Endodermal cell (in vitro differentiated cells): Measurements from ENCODE around the gene PPP3CB. TPM values are rescaled to one million over a fixed set of nuclear protein-coding genes. Genes with fewer than 3 reads are reported as not detected.

ENCODE experiments used
- DNase-seq: peaks from one replicate; pipeline ENCODE4 v3.0.0-alpha.2; 2017
- H3K27ac ChIP-seq: 2 replicates; pipeline ENCODE4 v1.5.1; 2013; ENCODE audit warnings: mild to moderate bottlenecking, low read depth, low read length, moderate library complexity
- H3K27me3 ChIP-seq: 2 replicates; pipeline ENCODE4 v1.6.1; 2013; ENCODE audit warnings: mild to moderate bottlenecking, low read length, moderate library complexity; ENCODE audit not compliant: insufficient read depth, control insufficient read depth, poor library complexity, severe bottlenecking
- H3K36me3 ChIP-seq: 2 replicates; pipeline ENCODE4 v1.7.0; 2013; ENCODE audit warnings: mild to moderate bottlenecking, low read length, moderate library complexity; ENCODE audit not compliant: control insufficient read depth, insufficient read depth
- H3K4me1 ChIP-seq: one replicate; pipeline ENCODE4 v1.7.0; 2013; ENCODE audit warnings: low read length; ENCODE audit not compliant: control insufficient read depth, insufficient read depth
- H3K4me3 ChIP-seq: 2 replicates; pipeline ENCODE4 v1.5.1; 2013; ENCODE audit warnings: mild to moderate bottlenecking, low read length, moderate library complexity
- H3K9ac ChIP-seq: 2 replicates; pipeline ENCODE4 v1.6.1; 2013; ENCODE audit warnings: mild to moderate bottlenecking, low read length, moderate library complexity; ENCODE audit not compliant: poor library complexity, severe bottlenecking; ENCODE audit errors: extremely low read depth
- H3K9me3 ChIP-seq: 2 replicates; pipeline ENCODE4 v1.6.1; 2013; ENCODE audit warnings: mild to moderate bottlenecking, low read length, moderate library complexity; ENCODE audit not compliant: control insufficient read depth
- H3K27ac Mint-ChIP-seq: 2 replicates; pipeline ENCODE4 v1.8.0; 2020; ENCODE audit warnings: mixed read lengths
- H3K27me3 Mint-ChIP-seq: 2 replicates; pipeline ENCODE4 v1.8.0; 2021; ENCODE audit warnings: mild to moderate bottlenecking, mixed read lengths; ENCODE audit not compliant: insufficient read depth
- H3K36me3 Mint-ChIP-seq: 2 replicates; pipeline ENCODE4 v1.8.0; 2020; ENCODE audit warnings: low read depth, mixed read lengths
- H3K4me1 Mint-ChIP-seq: 2 replicates; pipeline ENCODE4 v1.8.0; 2020; ENCODE audit warnings: mixed read lengths
- H3K4me3 Mint-ChIP-seq: 2 replicates; pipeline ENCODE4 v1.8.0; 2020; ENCODE audit warnings: mild to moderate bottlenecking, moderate library complexity, mixed read lengths
- H3K9me3 Mint-ChIP-seq: 2 replicates; pipeline ENCODE4 v1.8.0; 2020; ENCODE audit warnings: mild to moderate bottlenecking, mixed read lengths
- WGBS, 2 experiments: methylation state at CpG; one replicate each; pipeline versions ENCODE4 v1.1.5 to v1.1.7; 2013; ENCODE audit warnings: missing lambda C conversion rate in 2 of 2, mixed read lengths in 1 of 2; ENCODE audit not compliant: insufficient coverage in 1 of 2, insufficient read length in 1 of 2; 5-methylcytosine and 5-hydroxymethylcytosine counted together
- long read RNA-seq, 4 experiments: library from polyadenylated mRNA in 2 of 4; library from RNA in 1 of 4; library from capped mRNA in 1 of 4; stranded (forward) in 3 of 4; unstranded in 1 of 4; transcript quantifications; one replicate each; pipeline ENCODE4 v2.0.0, GENCODE V29; 2020 to 2021; ENCODE audit warnings: inconsistent platforms in 1 of 4
- polyA plus RNA-seq, 2 experiments: library from polyadenylated mRNA; stranded (reverse); fragments of 50-300 nt; gene quantifications; one replicate each; pipeline ENCODE4 v1.2.3, GENCODE V29; 2013
- total RNA-seq, 2 donors: library from RNA; stranded (reverse); fragmentation: NEBNext Ultra II Directional in 1 of 2; extraction: Animal tissue kit (Norgen Biotek cat#: 25700) in 1 of 2; gene quantifications; 2 replicates in 1 of 2; 3 replicates in 1 of 2; pipeline ENCODE4 v1.2.1, GENCODE V29; 2021
- TF ChIP-seq, protein P1 (sequence below): fragments of 200-600 bp; sonication (generic); conservative IDR thresholded peaks from 2 replicates; pipeline ENCODE4 v1.5.0; 2021; ENCODE audit warnings: antibody characterized with exemption, mild to moderate bottlenecking

Gene PPP3CB
- 10 to 100 TPM; 39.2 to 40.2 TPM for total RNA-seq
- 48.2 TPM for polyA plus RNA-seq (2013, experiment 1 of 2)
- 44.8 TPM for polyA plus RNA-seq (2013, experiment 2 of 2)
- long read RNA-seq, experiment 1, transcript PPP3CB-204 (14 exons, 3,149 nt): major isoform, 6 of 29 reads
- long read RNA-seq, experiment 1, partial matches to known transcripts: 7 of 29 reads
- long read RNA-seq, experiment 1, other reads (novel, unspliced or antisense): 13 of 29 reads
- long read RNA-seq, experiment 2, transcript PPP3CB-202 (14 exons, 3,501 nt): major isoform, 7 of 33 reads
- long read RNA-seq, experiment 2, transcript PPP3CB-204 (14 exons, 3,149 nt): minor isoform, 5 of 33 reads
- long read RNA-seq, experiment 2, partial matches to known transcripts: 4 of 33 reads
- long read RNA-seq, experiment 2, other reads (novel, unspliced or antisense): 13 of 33 reads
- long read RNA-seq, experiment 3, partial matches to known transcripts: 7 of 15 reads
- long read RNA-seq, experiment 3, other reads (novel, unspliced or antisense): 8 of 15 reads
- long read RNA-seq, experiment 4, partial matches to known transcripts: 0 of 2 reads
- long read RNA-seq, experiment 4, other reads (novel, unspliced or antisense): 2 of 2 reads

DNA sequence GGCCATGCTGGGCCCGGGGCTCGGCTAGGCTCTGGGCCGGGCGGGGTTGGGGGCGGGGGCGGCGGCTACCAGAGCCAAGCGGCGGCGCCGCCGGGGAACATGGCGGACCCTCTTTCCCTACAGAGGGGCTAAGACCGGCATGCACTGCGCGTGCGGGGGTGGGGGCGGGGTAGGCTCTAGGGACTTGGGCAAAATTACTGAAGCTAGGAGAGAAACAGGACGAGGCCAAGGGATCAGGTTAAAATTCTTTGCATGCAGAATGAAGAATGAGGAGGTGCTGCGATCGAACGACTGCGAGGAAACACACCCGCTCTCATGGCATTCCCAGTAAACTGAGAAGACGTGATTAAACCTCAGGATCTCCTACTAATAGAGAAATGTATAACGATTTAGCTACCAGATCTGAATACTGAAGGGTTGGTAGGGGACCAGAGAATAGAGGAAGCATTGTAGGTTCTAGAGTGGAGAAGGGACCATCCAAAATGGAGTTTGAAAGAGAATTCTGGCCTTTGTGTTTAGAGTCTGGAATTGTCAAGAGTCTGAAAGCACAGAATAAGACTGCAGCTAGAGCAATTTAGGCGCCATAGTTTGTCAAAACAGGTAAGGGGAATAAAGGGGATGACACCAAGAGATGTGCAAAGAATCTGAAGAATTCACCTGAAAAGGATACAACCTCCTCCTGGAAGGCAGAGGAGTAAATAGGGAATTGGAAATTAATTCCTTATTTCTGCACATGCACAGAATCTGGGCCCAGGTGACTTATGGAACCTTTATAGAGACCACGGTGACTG is at the start of gene PPP3CB:
TSS of gene PPP3CB (minus strand) at position 141 of the 791 bp plus-strand sequence. CDS start at position 6, 135 bp downstream.
- no peaks in the 10 kb centered on the region for H3K4me1 ChIP-seq
- peak; percentile 98 for DNase-seq
- peak within 1 kb of the TSS; percentile 90 for H3K4me3 Mint-ChIP-seq

DNA sequence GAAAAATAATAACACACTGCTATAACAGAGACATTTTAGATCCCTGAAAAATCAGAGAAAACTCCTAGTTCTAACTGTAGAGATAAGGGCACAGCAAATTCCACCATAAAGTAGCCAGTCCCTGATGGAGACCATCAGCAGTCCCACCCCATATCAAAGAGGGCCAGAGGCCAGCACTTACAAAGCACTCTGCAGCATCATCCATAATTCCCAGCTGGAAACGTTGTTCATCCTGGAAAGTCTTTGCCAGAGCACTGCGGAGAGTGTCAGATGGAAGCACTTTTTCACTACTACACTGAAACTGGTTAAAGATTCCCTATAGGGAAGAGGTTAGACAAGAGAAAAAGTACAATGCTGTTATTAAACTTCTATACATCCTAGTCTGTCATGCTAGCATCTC is 49.5 kb upstream of the PPP3CB start:
- TF ChIP-seq, protein P1, sequence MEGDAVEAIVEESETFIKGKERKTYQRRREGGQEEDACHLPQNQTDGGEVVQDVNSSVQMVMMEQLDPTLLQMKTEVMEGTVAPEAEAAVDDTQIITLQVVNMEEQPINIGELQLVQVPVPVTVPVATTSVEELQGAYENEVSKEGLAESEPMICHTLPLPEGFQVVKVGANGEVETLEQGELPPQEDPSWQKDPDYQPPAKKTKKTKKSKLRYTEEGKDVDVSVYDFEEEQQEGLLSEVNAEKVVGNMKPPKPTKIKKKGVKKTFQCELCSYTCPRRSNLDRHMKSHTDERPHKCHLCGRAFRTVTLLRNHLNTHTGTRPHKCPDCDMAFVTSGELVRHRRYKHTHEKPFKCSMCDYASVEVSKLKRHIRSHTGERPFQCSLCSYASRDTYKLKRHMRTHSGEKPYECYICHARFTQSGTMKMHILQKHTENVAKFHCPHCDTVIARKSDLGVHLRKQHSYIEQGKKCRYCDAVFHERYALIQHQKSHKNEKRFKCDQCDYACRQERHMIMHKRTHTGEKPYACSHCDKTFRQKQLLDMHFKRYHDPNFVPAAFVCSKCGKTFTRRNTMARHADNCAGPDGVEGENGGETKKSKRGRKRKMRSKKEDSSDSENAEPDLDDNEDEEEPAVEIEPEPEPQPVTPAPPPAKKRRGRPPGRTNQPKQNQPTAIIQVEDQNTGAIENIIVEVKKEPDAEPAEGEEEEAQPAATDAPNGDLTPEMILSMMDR: no peak
- no peak overlapping the region for H3K27ac ChIP-seq
- H3K4me3 ChIP-seq: no peak overlapping the region
- H3K27me3 ChIP-seq: no peaks in the 10 kb centered on the region
- no peaks in the 10 kb centered on the region for H3K9me3 ChIP-seq
- Mint-ChIP-seq H3K36me3 (peaks cover 67% of the 10 kb centered on the region), H3K27me3 (no peaks in the 10 kb centered on the region), H3K9me3 (peaks cover 2% of the 10 kb centered on the region), H3K27ac (peak overlapping the region; percentile 36), H3K4me3 (no peak overlapping the region), H3K4me1 (no peaks in the 10 kb centered on the region)
- DNase-seq: no peak
- 92 to 98% methylated on average over 2 of the region's 2 CpGs for WGBS, 2 experiments
- H3K36me3 ChIP-seq: peaks cover 70% of the 10 kb centered on the region
- H3K9ac ChIP-seq: no peak overlapping the region
- H3K4me1 ChIP-seq: no peaks in the 10 kb centered on the region

More for the DNA sequence above, at the start of gene PPP3CB:
- Mint-ChIP-seq H3K9me3 (no peaks in the 10 kb centered on the region), H3K36me3 (peaks cover 40% of the 10 kb centered on the region), H3K27ac (peak within 1 kb of the TSS; percentile 92), H3K27me3 (no peaks in the 10 kb centered on the region), H3K4me1 (peaks cover 21% of the 10 kb centered on the region)
- Histone ChIP-seq H3K27me3 (no peaks in the 10 kb centered on the region), H3K36me3 (peaks cover 41% of the 10 kb centered on the region), H3K9ac (peak within 1 kb of the TSS; percentile 90), H3K4me3 (peak within 1 kb of the TSS; percentile 96), H3K9me3 (no peaks in the 10 kb centered on the region), H3K27ac (peak within 1 kb of the TSS; percentile 91)
- TF ChIP-seq, protein P1: no peak
- 6 to 18% methylated on average over 11 to 28 of the region's 28 CpGs for WGBS, 2 experiments

DNA sequence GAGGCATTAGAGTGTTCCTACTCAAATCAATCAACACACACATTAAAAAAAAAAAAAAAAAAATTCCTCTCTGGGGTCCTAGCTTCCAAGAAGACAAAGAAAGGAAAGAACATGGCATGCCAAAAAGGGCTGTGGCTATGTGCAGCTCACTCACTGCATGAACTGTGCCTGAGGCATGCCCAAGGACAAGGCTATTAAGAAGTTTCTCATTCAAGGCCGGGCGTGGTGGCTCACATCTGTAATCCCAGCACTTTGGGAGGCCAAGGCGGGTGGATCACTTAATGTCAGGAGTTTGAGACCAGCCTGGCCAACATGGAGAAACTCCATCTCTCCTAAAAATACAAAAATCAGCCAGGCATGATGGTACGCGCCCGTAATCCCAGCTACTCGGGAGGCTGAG is 41.9 kb upstream of the PPP3CB start:
- Histone ChIP-seq H3K27me3 (no peaks in the 10 kb centered on the region), H3K9ac (no peak overlapping the region), H3K4me1 (peaks cover 17% of the 10 kb centered on the region), H3K27ac (peak overlapping the region; percentile 33), H3K9me3 (no peaks in the 10 kb centered on the region), H3K4me3 (peak overlapping the region; percentile 34), H3K36me3 (peaks cover 68% of the 10 kb centered on the region)
- Mint-ChIP-seq H3K4me1 (peaks cover 20% of the 10 kb centered on the region), H3K9me3 (no peaks in the 10 kb centered on the region), H3K4me3 (no peak overlapping the region), H3K36me3 (peaks cover 69% of the 10 kb centered on the region), H3K27ac (peak overlapping the region; percentile 79), H3K27me3 (no peaks in the 10 kb centered on the region)
- TF ChIP-seq, protein P1: no peak
- no peak for DNase-seq
- WGBS, 2 experiments: 80 to 91% methylated on average over 7 of the region's 7 CpGs
